Astrocyte (in vitro differentiated cells and primary cell): ENCODE measurements around the gene NCLN.

Experiments
- EZH2 ChIP-seq: IDR thresholded peaks from 2 replicates; pipeline ENCODE4 v1.6.1; 2012; ENCODE audit warnings: mild to moderate bottlenecking, low read length, inconsistent platforms; ENCODE audit not compliant: insufficient read depth
- TF ChIP-seq, protein P1 (sequence below): IDR thresholded peaks from 2 replicates; pipeline ENCODE4 v1.5.1; 2011; ENCODE audit warnings: low read depth, mild to moderate bottlenecking, inconsistent platforms, low read length, moderate library complexity; ENCODE audit not compliant: insufficient read depth

GRCh38 chr19:3138268-3138667, 47.5 kb upstream of the NCLN start:
- TF ChIP-seq, protein P1, sequence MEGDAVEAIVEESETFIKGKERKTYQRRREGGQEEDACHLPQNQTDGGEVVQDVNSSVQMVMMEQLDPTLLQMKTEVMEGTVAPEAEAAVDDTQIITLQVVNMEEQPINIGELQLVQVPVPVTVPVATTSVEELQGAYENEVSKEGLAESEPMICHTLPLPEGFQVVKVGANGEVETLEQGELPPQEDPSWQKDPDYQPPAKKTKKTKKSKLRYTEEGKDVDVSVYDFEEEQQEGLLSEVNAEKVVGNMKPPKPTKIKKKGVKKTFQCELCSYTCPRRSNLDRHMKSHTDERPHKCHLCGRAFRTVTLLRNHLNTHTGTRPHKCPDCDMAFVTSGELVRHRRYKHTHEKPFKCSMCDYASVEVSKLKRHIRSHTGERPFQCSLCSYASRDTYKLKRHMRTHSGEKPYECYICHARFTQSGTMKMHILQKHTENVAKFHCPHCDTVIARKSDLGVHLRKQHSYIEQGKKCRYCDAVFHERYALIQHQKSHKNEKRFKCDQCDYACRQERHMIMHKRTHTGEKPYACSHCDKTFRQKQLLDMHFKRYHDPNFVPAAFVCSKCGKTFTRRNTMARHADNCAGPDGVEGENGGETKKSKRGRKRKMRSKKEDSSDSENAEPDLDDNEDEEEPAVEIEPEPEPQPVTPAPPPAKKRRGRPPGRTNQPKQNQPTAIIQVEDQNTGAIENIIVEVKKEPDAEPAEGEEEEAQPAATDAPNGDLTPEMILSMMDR = no peak
- TF ChIP-seq EZH2 = no peak
